HL-60 (cell line): Measurements from ENCODE around the gene ABHD5.

Experiments
- DNase-seq, 2 experiments: peaks; one replicate each; pipeline ENCODE4 v3.0.0-alpha.2; 2010 to 2020; ENCODE audit warnings: low read depth in 1 of 2, low spot score in 1 of 2
- H3K27ac ChIP-seq: fragments of 250-450 bp; sonication (Bioruptor Pico); replicated peaks from 2 replicates; pipeline ENCODE4 v1.5.1; 2020; ENCODE audit warnings: mild to moderate bottlenecking, moderate library complexity
- H3K27me3 ChIP-seq: fragments of 250-450 bp; sonication (Bioruptor Pico); 2 replicates; pipeline ENCODE4 v1.5.1; 2021; ENCODE audit warnings: mild to moderate bottlenecking, moderate library complexity; ENCODE audit not compliant: insufficient read depth, poor library complexity, severe bottlenecking
- H3K4me3 ChIP-seq: replicated peaks from 2 replicates; pipeline ENCODE4 v1.5.1; 2011; ENCODE audit warnings: mild to moderate bottlenecking, control low read depth, low read length; ENCODE audit not compliant: insufficient read depth
- CTCF ChIP-seq: IDR thresholded peaks from one replicate; pipeline ENCODE4 v1.5.1; 2011; ENCODE audit warnings: low read length, control low read depth, inconsistent platforms; ENCODE audit not compliant: insufficient read depth
- GABPA ChIP-seq: IDR thresholded peaks from 2 replicates; pipeline ENCODE4 v1.6.1; 2012; ENCODE audit warnings: low read depth
- POLR2AphosphoS5 ChIP-seq: IDR thresholded peaks from 2 replicates; pipeline ENCODE4 v1.6.1; 2012; ENCODE audit warnings: low read depth
- REST ChIP-seq: IDR thresholded peaks from 2 replicates; pipeline ENCODE4 v1.6.1; 2012; ENCODE audit warnings: low read depth; ENCODE audit not compliant: insufficient replicate concordance
- SPI1 ChIP-seq: IDR thresholded peaks from 2 replicates; pipeline ENCODE4 v1.6.1; 2012; ENCODE audit warnings: low read depth, mild to moderate bottlenecking, borderline replicate concordance

ABHD5 gene

GRCh38 chr3:43723121-43723734 is 32.5 kb downstream of the ABHD5 start:
- TF ChIP-seq POLR2AphosphoS5, result no peak
- TF ChIP-seq REST, result no peak
- TF ChIP-seq CTCF, result no peak
- no peak for TF ChIP-seq GABPA
- TF ChIP-seq SPI1, result no peak
- H3K27ac ChIP-seq, result no peak overlapping the region
- no peak for DNase-seq

GRCh38 chr3:43726521-43726920 is 35.8 kb downstream of the ABHD5 start:
- Histone ChIP-seq H3K27me3 (no peaks in the 10 kb centered on the region), H3K4me3 (no peak overlapping the region), H3K27ac (no peak overlapping the region)
- no peak for DNase-seq
- TF ChIP-seq CTCF (no peak), POLR2AphosphoS5 (no peak), REST (no peak), SPI1 (no peak), GABPA (no peak)

More at GRCh38 chr3:43723121-43723734, 32.5 kb downstream of the ABHD5 start:
- Histone ChIP-seq H3K4me3 (no peak overlapping the region), H3K27me3 (no peaks in the 10 kb centered on the region)

GRCh38 chr3:43727930-43728329 is 37.2 kb downstream of the ABHD5 start:
- TF ChIP-seq REST (no peak), SPI1 (no peak), CTCF (no peak), GABPA (no peak), POLR2AphosphoS5 (no peak)
- no peak for DNase-seq
- Histone ChIP-seq H3K27me3 (no peaks in the 10 kb centered on the region), H3K4me3 (no peak overlapping the region), H3K27ac (no peak overlapping the region)
